Inflammatory macrophage treated with lipopolysaccharide for 1 hour (primary cell): ENCODE results near the gene MIS18BP1.
"Not testable (repeated sequence)": the region's sequence is repeated elsewhere in the genome, so short reads cannot be mapped to it uniquely, and the experiment has no call there.

ENCODE experiments used
- DNase-seq, 2 donors: peaks; one replicate each; pipeline ENCODE4 v3.0.0-alpha.2; 2020 to 2022

The MIS18BP1 gene

GRCh38 chr14:45253070-45253753, at the start of gene MIS18BP1:
TSS of gene MIS18BP1 (minus strand) at chr14:45253202. CDS start at chr14:45247286, 5,916 bp downstream.
- DNase-seq = peak; percentile 97

GRCh38 chr14:45298423-45299117, 45.6 kb upstream of the MIS18BP1 start:
- DNase-seq = no peak

- not testable (repeated sequence) for DNase-seq
These were observed 41.8 kb upstream of the MIS18BP1 start for GRCh38 chr14:45294796-45295195.

GRCh38 chr14:45290547-45290946, 37.5 kb upstream of the MIS18BP1 start:
- no peak for DNase-seq

DNA sequence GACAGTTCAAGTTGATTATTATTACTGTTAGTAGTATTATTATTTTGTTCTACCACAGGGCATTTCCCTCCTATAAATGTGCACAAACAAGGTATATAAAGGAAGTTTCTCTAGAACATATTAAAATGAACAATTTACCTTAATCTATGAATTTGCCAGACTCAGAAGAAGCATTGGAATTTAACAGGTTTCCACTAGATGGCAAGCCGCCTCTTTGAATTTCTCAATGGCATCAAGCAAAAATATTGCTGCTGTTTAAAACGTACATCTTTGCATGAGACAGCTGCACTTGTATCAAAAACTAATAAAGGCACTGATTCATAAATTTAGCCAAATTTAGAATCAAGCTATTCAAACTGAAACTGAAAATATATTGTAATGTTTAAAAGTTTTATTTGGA, 34.6 kb upstream of the MIS18BP1 start:
- no peak for DNase-seq

DNA sequence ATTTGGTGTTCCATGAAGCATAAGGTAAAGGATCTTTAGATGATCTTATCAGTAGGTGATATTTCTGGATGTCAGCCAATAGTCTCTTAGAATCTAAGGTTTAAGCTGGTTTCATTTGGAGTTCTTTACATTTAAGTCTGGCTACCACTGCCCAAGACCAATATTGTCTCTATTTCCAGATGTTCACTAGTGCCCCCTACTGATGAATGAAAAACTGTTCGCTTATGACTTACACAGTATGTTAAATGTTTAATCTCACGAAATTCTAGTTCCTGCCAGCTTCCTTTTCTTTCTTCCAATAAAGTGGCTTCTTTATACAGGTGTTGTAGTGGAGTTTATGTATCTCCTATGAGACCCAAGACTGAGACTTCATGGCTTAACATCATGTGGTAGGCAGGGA, 31.8 kb upstream of the MIS18BP1 start:
- DNase-seq = no peak

DNA sequence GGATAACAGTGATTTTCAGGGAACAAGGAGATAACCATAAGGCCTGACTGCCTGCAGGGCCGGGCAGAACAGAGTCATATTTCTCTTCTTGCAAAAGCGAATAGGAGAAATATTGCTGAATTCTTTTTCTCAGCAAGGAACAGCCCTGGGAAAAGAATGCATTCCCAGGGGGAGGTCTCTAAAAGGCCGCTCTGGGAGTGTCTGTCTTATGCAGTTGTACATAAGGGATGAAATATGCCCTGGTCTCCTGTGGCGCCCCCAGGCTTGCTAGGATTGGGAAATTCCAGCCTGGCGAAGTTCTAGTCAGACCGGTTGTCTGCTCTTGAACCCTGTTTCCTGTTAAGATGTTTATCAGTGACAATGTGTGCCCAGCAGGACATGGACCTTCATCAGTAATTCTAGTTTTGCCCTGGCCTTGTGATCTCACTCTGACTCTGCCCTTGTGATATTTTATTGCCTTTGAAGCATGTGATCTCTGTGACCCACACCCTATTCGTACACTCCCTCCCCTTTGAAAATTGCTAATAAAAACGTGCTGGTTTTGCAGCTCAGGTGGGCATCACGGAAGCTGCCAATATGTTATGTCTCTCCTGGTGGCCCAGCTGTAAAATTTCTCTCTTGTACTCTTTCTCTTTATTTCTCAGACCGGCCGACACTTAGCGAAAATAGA, 28.9 kb upstream of the MIS18BP1 start:
- DNase-seq = not testable (repeated sequence)

DNA sequence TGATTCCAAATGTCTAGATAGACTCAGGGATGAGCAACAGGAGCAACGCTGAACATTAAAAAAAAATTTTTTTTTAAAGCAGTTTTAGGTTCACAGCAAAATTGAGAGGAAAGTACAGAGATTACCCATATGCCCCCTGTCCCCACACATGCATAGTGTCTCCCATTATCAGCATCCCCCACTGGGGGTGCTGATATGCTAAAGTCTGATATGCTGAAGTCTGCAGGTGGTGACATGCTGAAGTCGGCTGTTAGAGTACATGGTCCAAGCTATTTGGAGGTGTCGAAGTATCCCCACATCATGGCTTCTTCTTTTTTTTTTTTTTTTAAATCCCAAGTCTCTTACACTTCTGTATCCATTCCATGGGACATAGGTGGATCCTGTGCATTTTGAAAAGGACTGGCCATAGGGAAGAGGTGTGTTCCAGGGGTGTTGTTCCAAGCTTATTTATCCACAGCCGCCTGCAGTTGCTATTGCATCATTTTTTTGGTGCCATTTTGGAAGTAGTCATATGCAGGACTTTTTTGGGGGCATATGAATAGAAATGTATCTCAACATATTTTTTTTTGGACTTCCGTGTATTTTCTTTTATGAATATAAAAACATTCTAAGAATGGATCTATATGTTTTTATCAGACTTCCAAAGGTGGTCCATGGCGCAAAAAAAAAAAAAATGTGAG, 19.0 kb upstream of the MIS18BP1 start:
- DNase-seq = no peak

GRCh38 chr14:45270031-45270430, 17.0 kb upstream of the MIS18BP1 start:
- DNase-seq = no peak

- DNase-seq = no peak
These were observed 14.1 kb upstream of the MIS18BP1 start for GRCh38 chr14:45267071-45267470.

DNA sequence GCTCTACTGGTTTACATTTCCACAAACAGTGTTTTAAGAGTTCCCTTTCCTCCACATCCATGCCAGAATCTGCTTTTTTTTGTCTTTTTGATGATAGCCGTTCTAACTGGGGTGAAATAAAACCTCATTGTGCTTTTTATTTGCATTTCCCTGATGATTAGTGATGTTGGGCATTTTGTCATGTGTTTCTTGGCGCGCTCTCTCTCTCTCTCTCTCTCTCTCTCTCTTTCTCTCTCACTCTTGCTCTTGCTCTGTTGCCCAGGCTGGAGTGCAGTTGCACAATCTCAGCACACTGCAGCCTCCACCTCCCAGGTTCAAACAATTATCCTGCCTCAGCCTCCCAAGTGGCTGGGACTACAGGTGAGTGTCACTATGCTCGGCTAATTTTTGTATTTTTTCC, 9.6 kb upstream of the MIS18BP1 start:
- no peak for DNase-seq

DNA sequence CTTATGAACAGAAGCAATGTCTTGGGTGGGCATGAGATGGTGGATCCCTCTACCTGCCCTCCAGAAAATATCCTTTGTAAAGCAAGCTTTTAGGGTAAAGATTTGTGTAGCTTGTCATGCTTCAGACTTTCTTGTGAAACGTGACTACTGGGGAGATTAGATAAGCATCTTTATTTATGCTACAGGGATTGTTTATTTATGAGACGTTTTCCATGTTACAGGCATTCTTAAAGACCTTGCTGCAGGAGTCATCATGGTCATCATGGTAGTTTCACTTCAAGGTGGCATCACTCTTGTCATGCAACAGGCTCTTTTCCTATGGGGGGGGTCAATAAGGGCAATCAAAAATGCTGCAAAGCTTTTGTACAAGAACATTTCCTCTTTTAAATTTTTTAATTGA, 8.2 kb upstream of the MIS18BP1 start:
- no peak for DNase-seq

GRCh38 chr14:45258805-45259204, 5.8 kb upstream of the MIS18BP1 start:
- no peak for DNase-seq

- DNase-seq = no peak
These were observed 5.1 kb upstream of the MIS18BP1 start for GRCh38 chr14:45258073-45258472.

DNA sequence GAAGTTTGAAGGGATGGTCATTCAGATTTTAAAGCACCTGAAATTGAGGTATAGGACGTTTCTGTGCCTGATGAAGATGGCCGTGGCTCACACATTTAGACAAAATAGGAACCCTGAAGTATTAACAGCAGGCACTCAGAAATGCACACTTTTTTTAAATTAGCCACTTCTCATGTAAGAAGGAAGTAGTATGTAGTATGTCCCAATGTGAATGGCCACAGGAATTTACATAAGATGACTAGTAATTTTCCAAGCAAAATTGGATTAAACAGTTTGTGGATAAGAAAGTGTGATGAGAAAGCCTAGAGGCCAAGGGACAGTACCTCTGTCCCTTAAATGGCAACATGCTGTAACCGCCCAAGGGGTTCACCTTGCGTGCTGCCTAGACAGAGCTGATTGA, 1.8 kb upstream of the MIS18BP1 start:
- peak; percentile 63 to 66 for DNase-seq

GRCh38 chr14:45253754-45254310, 830 bp upstream of the MIS18BP1 start:
- no peak for DNase-seq

GRCh38 chr14:45252366-45253069, 484 bp downstream of the MIS18BP1 start:
- DNase-seq = peak in 1 of 2 donors; percentile 26

DNA sequence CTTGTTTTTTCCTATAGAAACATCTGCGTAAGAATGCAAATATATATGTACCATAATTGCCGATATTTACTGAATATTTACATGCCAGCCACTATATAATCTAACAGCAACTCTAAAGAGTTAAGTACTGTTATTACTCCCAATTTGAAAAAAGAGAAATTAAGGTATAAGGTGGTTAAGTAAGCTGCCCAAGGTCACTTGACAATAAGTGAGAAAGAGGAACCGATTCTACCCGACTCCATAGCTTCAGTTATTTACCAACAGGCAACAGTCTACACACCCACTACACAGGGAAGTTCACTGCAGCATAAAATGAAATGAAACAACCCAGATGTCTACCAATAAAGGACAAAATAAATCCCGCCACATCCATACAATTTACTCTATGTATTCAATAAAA, 1.1 kb downstream of the MIS18BP1 start:
- DNase-seq = peak; percentile 83 to 90

DNA sequence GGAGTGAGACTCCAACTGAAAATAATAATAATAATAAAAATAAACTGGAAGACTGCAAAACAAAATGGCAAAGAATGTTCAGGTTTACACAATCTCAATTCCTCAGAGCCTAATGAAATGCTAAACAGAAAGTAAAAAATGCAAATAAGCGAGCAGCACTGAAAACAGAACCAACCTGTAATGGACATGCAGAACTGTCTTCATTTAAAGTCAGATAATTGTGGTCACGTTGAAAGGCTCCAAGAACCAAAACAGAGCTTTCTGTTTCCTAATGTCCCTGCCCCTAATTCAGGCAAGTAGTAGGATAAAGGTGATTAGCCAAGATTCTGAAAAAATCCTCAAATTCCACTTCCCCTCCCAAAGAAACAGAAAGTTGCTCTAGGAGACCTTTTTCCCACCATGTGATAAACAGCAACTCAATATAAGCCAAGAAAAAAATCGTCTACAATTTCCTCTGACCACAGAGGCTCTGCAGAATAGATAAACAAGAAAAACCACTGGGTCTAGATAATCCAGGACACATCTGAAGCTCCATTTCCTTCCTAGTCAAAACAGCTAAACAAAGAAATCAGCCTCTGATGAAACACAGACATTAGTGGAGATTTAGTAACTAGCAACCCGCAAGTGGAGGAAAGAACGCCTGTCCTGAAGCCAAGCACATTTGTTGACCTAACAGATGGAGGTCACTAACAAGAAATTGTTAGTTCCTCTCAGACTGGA, 3.0 kb downstream of the MIS18BP1 start:
- DNase-seq = peak; percentile 60 to 68

DNA sequence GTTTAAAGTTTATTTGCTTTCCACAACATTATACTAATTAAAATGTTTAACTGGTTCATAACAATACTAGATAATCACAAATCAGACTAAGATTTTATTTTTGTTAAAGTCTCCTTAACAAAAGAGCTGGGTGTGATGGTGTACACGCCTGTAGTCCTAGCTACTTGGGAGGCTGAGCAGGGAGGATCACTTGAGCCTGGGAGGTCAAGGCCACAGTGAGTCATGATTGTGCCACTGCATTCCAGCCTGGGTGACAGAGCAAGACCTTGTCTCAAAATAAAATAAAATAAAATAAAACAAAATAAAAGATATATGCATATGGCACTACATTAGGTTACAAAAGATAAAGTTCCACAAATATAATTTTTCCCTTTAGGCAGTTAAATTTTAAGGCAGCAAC, 5.6 kb downstream of the MIS18BP1 start:
- DNase-seq = no peak

GRCh38 chr14:45246691-45247090, 6.3 kb downstream of the MIS18BP1 start:
- DNase-seq = no peak

DNA sequence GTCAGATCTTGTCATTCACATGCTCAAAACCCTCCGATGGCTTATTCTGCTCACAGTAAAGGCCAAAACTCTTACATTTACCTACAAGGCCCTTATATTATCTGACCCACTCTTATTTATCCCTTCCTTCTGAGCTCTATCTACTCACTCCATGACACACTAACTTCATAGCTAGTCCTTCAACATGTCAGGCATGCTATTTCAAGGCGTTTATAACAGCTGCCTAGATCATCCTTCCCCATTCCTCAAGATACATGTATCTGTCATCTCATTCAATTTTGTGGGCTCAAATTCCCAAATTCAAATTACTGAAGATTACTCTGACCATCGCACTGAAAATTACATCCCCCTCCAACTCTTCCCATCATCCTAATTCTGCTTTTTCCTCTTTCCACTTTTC, 6.9 kb downstream of the MIS18BP1 start:
- DNase-seq = no peak
